ENCODE measurements around the gene TLDC2. TPM values are rescaled to one million over a fixed set of nuclear protein-coding genes. Genes with fewer than 3 reads are reported as not detected.

The TLDC2 gene
- total RNA-seq, 1 donor, result not detected

DNA sequence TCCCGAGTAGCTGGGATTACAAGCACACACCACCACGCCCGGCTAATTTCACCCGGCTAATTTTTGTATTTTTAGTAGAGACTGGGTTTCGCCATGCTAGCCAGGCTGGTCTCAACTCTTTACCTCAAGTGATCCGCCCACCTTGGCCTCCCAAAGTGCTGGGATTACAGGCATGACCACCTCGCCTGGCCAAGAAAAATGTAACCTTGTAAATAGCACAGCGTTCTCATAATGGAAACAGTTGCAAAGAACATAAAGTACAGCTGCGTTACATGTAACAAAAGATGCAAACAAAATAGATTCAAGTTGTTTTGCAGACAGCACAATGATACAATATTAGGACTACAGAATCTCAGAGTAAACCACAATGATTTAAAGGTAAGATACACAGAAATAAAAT lies 14.6 kb downstream of the TLDC2 start:
- Histone ChIP-seq H3K79me2 (ENCODE audit: insufficient read depth, low read length) (no peaks in the 10 kb centered on the region), H3K27me3 (ENCODE audit: insufficient read depth, low read length) (no peaks in the 10 kb centered on the region), H3K4me1 (ENCODE audit: insufficient read depth, low read length) (peaks cover 7% of the 10 kb centered on the region), H3K4me2 (ENCODE audit: insufficient read depth, low read length) (no peak overlapping the region), H3K4me3 (ENCODE audit: insufficient read depth, low read length) (no peak overlapping the region), H2AFZ (ENCODE audit: low read length) (no peak overlapping the region), H3K27ac (ENCODE audit: low read depth, low read length) (no peak overlapping the region), H4K20me1 (ENCODE audit: insufficient read depth, low read length) (no peaks in the 10 kb centered on the region), H3K9me3 (ENCODE audit: low read depth, low read length) (no peaks in the 10 kb centered on the region), H3K36me3 (ENCODE audit: insufficient read depth, low read length) (no peaks in the 10 kb centered on the region)
- DNase-seq (ENCODE audit: insufficient read length, low spot score, missing footprints), result no peak
- TF ChIP-seq, protein P1, sequence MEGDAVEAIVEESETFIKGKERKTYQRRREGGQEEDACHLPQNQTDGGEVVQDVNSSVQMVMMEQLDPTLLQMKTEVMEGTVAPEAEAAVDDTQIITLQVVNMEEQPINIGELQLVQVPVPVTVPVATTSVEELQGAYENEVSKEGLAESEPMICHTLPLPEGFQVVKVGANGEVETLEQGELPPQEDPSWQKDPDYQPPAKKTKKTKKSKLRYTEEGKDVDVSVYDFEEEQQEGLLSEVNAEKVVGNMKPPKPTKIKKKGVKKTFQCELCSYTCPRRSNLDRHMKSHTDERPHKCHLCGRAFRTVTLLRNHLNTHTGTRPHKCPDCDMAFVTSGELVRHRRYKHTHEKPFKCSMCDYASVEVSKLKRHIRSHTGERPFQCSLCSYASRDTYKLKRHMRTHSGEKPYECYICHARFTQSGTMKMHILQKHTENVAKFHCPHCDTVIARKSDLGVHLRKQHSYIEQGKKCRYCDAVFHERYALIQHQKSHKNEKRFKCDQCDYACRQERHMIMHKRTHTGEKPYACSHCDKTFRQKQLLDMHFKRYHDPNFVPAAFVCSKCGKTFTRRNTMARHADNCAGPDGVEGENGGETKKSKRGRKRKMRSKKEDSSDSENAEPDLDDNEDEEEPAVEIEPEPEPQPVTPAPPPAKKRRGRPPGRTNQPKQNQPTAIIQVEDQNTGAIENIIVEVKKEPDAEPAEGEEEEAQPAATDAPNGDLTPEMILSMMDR (IDR thresholded peaks at IDR 0.05; ENCODE audit: extremely low read depth, low read depth, low read length), result no peak

DNA sequence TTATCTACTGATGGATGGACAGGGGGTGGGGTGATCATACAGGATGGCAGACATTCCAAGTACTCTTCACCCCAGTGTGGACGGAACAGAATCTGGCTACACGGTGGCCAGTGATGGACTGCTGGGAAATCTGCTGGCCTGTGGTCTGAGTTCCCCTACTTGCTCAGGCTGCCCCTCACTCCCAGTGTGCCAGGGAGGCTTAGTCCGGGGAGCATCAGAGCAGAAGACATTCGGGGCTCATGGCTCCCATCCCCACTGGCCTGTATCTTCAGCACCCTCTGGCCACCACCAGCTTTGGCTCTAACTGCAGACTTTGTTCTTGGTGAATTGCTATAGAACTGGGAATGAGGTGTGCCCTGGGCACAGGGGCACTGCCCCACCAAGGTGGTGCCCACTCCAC lies 15.3 kb downstream of the TLDC2 start:
- Histone ChIP-seq H4K20me1 (ENCODE audit: insufficient read depth, low read length) (no peaks in the 10 kb centered on the region), H3K27ac (ENCODE audit: low read depth, low read length) (no peak overlapping the region), H3K4me2 (ENCODE audit: insufficient read depth, low read length) (no peak overlapping the region), H3K9me3 (ENCODE audit: low read depth, low read length) (no peaks in the 10 kb centered on the region), H3K36me3 (ENCODE audit: insufficient read depth, low read length) (no peaks in the 10 kb centered on the region), H2AFZ (ENCODE audit: low read length) (no peak overlapping the region), H3K4me1 (ENCODE audit: insufficient read depth, low read length) (peaks cover 7% of the 10 kb centered on the region), H3K79me2 (ENCODE audit: insufficient read depth, low read length) (no peaks in the 10 kb centered on the region), H3K27me3 (ENCODE audit: insufficient read depth, low read length) (no peaks in the 10 kb centered on the region), H3K4me3 (ENCODE audit: insufficient read depth, low read length) (no peak overlapping the region)
- TF ChIP-seq, protein P1 (IDR thresholded peaks at IDR 0.05; ENCODE audit: extremely low read depth, low read depth, low read length), result no peak
- no peak for DNase-seq (ENCODE audit: insufficient read length, low spot score, missing footprints)

DNA sequence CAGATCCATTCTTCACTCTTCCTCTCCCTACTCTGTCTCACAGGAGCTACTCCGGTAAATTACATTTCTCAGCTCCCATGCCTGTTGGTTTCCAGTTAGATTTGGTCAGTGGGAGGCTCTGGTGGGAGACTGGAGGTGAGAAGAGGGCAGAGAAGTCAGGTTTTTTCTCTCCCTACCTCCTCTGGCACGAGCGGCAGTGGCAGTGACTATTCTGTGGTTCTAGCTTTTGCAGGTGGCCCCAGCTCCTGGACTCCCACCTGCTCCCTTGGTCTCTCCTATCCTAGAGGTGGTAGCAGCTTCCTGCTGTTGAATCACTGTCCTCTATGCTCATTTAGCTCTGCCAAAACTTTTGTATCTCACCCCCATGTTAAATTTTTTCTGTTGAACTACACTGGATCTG lies 17.9 kb downstream of the TLDC2 start:
- H3K79me2 ChIP-seq (ENCODE audit: insufficient read depth, low read length), result no peaks in the 10 kb centered on the region
- no peak for DNase-seq (ENCODE audit: insufficient read length, low spot score, missing footprints)
- H2AFZ ChIP-seq (ENCODE audit: low read length), result no peak overlapping the region
- H3K27me3 ChIP-seq (ENCODE audit: insufficient read depth, low read length), result no peaks in the 10 kb centered on the region
- H3K4me1 ChIP-seq (ENCODE audit: insufficient read depth, low read length), result no peaks in the 10 kb centered on the region
- no peaks in the 10 kb centered on the region for H3K36me3 ChIP-seq (ENCODE audit: insufficient read depth, low read length)
- no peaks in the 10 kb centered on the region for H4K20me1 ChIP-seq (ENCODE audit: insufficient read depth, low read length)
- H3K4me3 ChIP-seq (ENCODE audit: insufficient read depth, low read length), result no peak overlapping the region
- H3K27ac ChIP-seq (ENCODE audit: low read depth, low read length), result no peak overlapping the region
- no peaks in the 10 kb centered on the region for H3K9me3 ChIP-seq (ENCODE audit: low read depth, low read length)
- H3K4me2 ChIP-seq (ENCODE audit: insufficient read depth, low read length), result no peak overlapping the region
- TF ChIP-seq, protein P1 (IDR thresholded peaks at IDR 0.05; ENCODE audit: extremely low read depth, low read depth, low read length), result no peak

DNA sequence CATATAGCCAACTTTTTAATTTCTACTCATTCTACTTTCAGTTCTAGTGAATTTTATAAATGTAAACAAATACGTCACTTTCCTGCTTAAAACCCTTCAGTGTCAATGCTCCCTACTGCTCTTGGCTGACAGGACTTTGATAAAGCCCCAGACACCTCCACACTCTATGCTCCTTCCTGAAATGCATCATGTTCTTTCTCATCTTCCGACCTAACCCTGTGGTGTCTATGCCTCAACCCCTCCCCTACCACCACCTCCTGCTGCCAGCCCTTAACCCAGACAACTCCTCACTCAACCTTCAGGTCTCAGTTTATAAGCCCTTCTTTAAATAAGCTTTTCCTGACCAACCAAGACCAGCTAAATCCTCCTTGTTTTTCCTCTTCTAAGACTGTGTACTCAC lies 19.1 kb downstream of the TLDC2 start:
- no peak overlapping the region for H3K4me3 ChIP-seq (ENCODE audit: insufficient read depth, low read length)
- H3K9me3 ChIP-seq (ENCODE audit: low read depth, low read length), result no peaks in the 10 kb centered on the region
- peaks cover 5% of the 10 kb centered on the region for H3K4me1 ChIP-seq (ENCODE audit: insufficient read depth, low read length)
- H3K27me3 ChIP-seq (ENCODE audit: insufficient read depth, low read length), result no peaks in the 10 kb centered on the region
- no peak overlapping the region for H3K27ac ChIP-seq (ENCODE audit: low read depth, low read length)
- H2AFZ ChIP-seq (ENCODE audit: low read length), result no peak overlapping the region
- TF ChIP-seq, protein P1 (IDR thresholded peaks at IDR 0.05; ENCODE audit: extremely low read depth, low read depth, low read length), result no peak
- DNase-seq (ENCODE audit: insufficient read length, low spot score, missing footprints), result no peak
- no peaks in the 10 kb centered on the region for H4K20me1 ChIP-seq (ENCODE audit: insufficient read depth, low read length)
- H3K79me2 ChIP-seq (ENCODE audit: insufficient read depth, low read length), result no peaks in the 10 kb centered on the region
- no peaks in the 10 kb centered on the region for H3K36me3 ChIP-seq (ENCODE audit: insufficient read depth, low read length)
- no peak overlapping the region for H3K4me2 ChIP-seq (ENCODE audit: insufficient read depth, low read length)

All from osteoblast (primary cell).